ENCODE data around the gene SLC25A39. TPM values are rescaled to one million over a fixed set of nuclear protein-coding genes. Genes with fewer than 3 reads are reported as not detected.
A peak's percentile ranks its signal among the peaks of the same experiment; 100 is the strongest.

The SLC25A39 gene
- total RNA-seq, 6 experiments from 2014 or later: 94.8 to 116 (median 108) TPM

DNA sequence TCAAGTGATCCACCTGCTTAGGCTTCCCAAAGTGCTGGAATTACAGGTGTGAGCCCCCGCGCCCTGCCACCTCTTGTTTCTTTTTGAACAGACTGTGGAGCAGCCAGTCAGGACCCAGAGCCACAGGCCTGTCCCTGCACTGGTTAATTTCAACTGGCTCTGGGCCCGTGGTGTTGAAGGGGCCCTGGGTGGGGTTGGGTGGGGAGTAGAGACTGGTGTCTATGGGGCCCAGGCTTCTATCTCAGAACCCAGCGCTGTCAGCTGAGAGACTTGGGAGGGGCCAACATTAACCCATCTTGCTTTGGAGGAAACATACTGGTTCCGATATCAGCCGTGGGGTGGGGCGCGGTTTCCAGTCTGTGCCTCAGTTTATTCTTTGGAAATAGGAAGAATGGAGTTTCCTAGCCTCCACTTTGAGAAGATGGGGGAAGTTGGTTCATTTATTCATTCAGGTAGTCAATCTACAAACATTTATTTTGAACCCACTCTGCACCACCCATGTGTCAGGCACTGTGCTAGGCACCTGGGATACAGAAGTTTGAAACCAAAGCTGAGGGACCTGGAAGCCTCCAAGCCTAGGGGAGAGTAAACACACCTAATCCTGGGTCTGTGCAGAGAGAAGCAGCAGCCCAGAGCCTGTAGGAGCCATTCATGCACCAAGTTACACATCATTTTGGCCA is 41.1 kb downstream of the SLC25A39 start:
- H3K27ac Mint-ChIP-seq: no peak overlapping the region
- DNase-seq: no peak
- H3K27me3 Mint-ChIP-seq (ENCODE audit: insufficient read depth): peaks cover 15% of the 10 kb centered on the region
- peaks cover 19% of the 10 kb centered on the region for H3K4me1 Mint-ChIP-seq (ENCODE audit: low read depth)
- H3K9me3 Mint-ChIP-seq: no peaks in the 10 kb centered on the region
- no peaks in the 10 kb centered on the region for H3K36me3 Mint-ChIP-seq (ENCODE audit: low read depth)
- TF ChIP-seq, protein P1, sequence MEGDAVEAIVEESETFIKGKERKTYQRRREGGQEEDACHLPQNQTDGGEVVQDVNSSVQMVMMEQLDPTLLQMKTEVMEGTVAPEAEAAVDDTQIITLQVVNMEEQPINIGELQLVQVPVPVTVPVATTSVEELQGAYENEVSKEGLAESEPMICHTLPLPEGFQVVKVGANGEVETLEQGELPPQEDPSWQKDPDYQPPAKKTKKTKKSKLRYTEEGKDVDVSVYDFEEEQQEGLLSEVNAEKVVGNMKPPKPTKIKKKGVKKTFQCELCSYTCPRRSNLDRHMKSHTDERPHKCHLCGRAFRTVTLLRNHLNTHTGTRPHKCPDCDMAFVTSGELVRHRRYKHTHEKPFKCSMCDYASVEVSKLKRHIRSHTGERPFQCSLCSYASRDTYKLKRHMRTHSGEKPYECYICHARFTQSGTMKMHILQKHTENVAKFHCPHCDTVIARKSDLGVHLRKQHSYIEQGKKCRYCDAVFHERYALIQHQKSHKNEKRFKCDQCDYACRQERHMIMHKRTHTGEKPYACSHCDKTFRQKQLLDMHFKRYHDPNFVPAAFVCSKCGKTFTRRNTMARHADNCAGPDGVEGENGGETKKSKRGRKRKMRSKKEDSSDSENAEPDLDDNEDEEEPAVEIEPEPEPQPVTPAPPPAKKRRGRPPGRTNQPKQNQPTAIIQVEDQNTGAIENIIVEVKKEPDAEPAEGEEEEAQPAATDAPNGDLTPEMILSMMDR (IDR thresholded peaks at IDR 0.05): no peak
- H3K4me3 Mint-ChIP-seq: no peak overlapping the region

DNA sequence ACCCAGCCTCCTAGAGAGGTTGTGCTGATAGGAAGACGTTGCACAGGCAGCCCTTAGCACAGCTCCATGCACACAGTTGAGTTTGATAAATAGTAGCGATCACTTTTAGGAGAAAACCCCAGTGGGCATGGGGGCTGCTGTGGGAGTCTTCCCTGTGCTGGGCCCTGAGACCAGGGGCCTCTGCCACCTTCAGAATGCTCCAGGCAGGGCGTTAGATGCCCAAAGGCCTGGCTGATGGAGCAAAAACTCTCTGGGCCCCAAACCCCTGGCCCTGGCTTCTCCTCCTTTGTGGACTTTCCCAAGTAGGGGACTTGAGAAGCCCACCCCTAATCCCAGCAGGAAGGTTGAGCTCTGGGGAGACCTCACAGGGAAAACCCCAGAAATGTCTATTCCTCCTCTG is 42.4 kb downstream of the SLC25A39 start:
- no peak for DNase-seq
- Mint-ChIP-seq H3K27ac (no peak overlapping the region), H3K4me1 (ENCODE audit: low read depth) (peaks cover 26% of the 10 kb centered on the region), H3K36me3 (ENCODE audit: low read depth) (no peaks in the 10 kb centered on the region), H3K27me3 (ENCODE audit: insufficient read depth) (peaks cover 9% of the 10 kb centered on the region), H3K4me3 (no peak overlapping the region), H3K9me3 (no peaks in the 10 kb centered on the region)
- TF ChIP-seq, protein P1 (IDR thresholded peaks at IDR 0.05): no peak

DNA sequence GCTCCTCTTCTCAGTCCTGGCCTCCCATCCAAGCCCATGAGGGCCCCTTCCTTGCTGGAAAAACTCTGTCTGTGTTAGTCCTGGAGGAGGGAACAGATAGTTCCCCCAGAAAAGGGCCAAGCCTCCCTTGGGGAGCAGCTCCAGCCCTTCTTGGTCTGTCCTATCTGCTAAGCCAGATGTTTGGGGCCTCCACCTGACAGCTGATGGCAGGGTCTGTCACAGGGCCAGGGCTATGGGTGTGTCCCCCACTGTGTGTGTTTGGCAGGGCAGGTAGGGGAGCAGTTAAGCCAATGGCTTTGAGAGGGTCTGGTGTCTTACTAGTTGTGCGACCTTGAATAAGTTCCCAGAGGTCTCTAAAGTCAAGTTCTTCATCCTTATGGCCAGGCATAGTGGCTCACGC is 43.1 kb downstream of the SLC25A39 start:
- DNase-seq: no peak
- no peaks in the 10 kb centered on the region for H3K9me3 Mint-ChIP-seq
- TF ChIP-seq, protein P1 (IDR thresholded peaks at IDR 0.05): no peak
- peaks cover 12% of the 10 kb centered on the region for H3K27me3 Mint-ChIP-seq (ENCODE audit: insufficient read depth)
- H3K4me1 Mint-ChIP-seq (ENCODE audit: low read depth): peaks cover 26% of the 10 kb centered on the region
- H3K27ac Mint-ChIP-seq: no peak overlapping the region
- H3K36me3 Mint-ChIP-seq (ENCODE audit: low read depth): no peaks in the 10 kb centered on the region
- no peak overlapping the region for H3K4me3 Mint-ChIP-seq

DNA sequence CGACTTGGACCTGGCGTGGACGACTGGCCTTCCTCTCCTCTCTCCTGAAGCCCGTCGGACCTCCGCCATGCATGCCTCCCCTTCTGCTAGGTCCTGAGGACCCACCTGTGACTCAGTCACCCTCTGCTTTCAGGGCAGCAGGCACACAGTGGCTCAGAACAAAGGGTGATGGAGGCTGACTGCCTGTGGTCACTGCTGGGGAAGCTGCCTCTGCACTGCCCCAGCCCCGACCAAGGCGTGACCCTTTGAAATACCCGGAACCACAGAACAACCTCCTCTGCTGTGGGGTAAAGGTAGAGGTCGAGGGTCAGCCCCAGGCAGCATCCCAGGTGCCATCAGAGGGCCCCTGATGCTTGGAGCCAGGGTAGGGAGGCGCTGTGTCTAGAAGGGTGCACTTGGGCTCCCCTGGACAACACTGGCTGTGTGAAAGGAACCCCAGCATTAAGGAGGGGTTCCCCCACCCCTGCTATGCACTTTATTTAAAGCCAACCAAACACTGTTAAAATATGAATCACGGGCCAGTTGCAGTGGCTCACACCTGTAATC is 44.2 kb downstream of the SLC25A39 start:
- 0 out of 2 replicates have a peak overlapping the region, but pooled peaks have one; percentile 18 for H3K27ac Mint-ChIP-seq
- TF ChIP-seq, protein P1 (IDR thresholded peaks at IDR 0.05): no peak
- no peak overlapping the region for H3K4me3 Mint-ChIP-seq
- no peaks in the 10 kb centered on the region for H3K36me3 Mint-ChIP-seq (ENCODE audit: low read depth)
- H3K9me3 Mint-ChIP-seq: no peaks in the 10 kb centered on the region
- H3K4me1 Mint-ChIP-seq (ENCODE audit: low read depth): peaks cover 26% of the 10 kb centered on the region
- H3K27me3 Mint-ChIP-seq (ENCODE audit: insufficient read depth): peaks cover 8% of the 10 kb centered on the region
- DNase-seq: no peak

DNA sequence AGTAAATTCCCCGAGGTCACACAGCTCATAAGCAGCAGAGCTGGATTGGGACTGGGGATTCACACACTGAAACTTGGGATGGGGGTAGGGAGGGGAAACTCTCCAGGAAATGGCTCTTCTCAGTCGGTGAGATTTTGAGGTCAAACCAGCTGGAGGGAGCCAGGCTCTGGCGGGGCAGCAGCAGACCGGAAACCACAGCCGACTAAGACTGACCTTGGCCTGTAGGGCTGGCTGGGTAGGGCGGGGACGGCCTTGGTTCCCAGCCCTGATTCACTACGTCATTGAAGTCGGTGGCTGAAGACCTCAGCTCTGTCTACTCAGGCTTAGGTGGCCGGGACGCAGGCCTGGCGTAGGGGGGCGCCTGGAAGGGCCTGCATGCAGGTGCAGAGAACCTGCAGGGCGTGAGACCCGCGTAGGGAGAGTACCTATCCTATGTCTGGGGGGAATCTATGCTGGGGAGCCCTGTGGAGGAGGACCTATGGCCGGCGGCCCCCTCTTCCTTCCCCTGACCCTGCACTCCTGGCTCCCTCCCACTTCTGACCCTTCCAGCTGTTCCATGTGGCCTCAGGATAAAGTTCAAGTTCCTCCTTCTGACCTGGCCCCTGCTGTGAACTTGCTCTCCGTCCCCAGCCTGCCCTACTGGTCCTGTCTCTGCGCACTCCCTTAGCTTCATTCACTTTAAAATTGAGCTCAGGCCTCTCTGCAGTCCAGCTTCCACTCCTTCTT is 44.8 kb downstream of the SLC25A39 start:
- peak overlapping the region; percentile 0; the same call in 1 of the 2 replicates for H3K4me3 Mint-ChIP-seq
- H3K27ac Mint-ChIP-seq: peak overlapping the region; percentile 18; the same call in 1 of the 2 replicates
- TF ChIP-seq, protein P1 (IDR thresholded peaks at IDR 0.05): no peak
- H3K27me3 Mint-ChIP-seq (ENCODE audit: insufficient read depth): peaks cover 12% of the 10 kb centered on the region
- DNase-seq: peak; percentile 51
- H3K4me1 Mint-ChIP-seq (ENCODE audit: low read depth): peaks cover 26% of the 10 kb centered on the region
- H3K9me3 Mint-ChIP-seq: no peaks in the 10 kb centered on the region
- no peaks in the 10 kb centered on the region for H3K36me3 Mint-ChIP-seq (ENCODE audit: low read depth)

Data from HFFc6 (cell line).